Lower leg skin (tissue), 3 donors: ENCODE results near the gene SFSWAP.

Source experiments
- POLR2A ChIP-seq, 2 donors: fragments of 450-650 bp; IDR thresholded peaks; one replicate each; pipeline ENCODE4 v1.6.1; 2016 to 2017; ENCODE audit warnings: antibody characterized with exemption in 2 of 2, mild to moderate bottlenecking in 1 of 2, moderate library complexity in 1 of 2
- TF ChIP-seq, protein P1 (sequence below), 3 donors: fragments of 450-650 bp; IDR thresholded peaks; one replicate each; pipeline ENCODE4 v1.5.1; 2016; ENCODE audit warnings: antibody characterized with exemption in 3 of 3, mild to moderate bottlenecking in 3 of 3, moderate library complexity in 2 of 3

DNA sequence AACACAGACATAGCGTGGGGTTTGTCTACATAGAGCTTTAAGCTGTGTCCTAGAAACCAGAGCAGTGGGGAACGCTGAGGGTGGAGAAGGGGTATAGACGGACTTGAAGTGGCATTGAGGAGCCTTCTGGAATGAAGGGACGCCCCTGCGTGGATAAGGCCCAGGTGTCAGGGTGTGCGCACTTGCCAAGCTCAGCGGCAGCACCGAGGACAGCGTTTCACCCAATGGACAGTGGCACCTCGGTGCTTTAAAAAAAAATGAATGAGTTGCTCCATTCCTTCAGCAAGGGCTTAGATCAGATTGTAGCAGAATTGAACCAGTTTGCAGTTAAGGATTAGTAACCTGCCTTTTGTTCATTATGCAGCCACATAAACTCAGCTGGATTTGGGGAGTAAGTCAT is 83.7 kb downstream of the SFSWAP start:
- TF ChIP-seq, protein P1, sequence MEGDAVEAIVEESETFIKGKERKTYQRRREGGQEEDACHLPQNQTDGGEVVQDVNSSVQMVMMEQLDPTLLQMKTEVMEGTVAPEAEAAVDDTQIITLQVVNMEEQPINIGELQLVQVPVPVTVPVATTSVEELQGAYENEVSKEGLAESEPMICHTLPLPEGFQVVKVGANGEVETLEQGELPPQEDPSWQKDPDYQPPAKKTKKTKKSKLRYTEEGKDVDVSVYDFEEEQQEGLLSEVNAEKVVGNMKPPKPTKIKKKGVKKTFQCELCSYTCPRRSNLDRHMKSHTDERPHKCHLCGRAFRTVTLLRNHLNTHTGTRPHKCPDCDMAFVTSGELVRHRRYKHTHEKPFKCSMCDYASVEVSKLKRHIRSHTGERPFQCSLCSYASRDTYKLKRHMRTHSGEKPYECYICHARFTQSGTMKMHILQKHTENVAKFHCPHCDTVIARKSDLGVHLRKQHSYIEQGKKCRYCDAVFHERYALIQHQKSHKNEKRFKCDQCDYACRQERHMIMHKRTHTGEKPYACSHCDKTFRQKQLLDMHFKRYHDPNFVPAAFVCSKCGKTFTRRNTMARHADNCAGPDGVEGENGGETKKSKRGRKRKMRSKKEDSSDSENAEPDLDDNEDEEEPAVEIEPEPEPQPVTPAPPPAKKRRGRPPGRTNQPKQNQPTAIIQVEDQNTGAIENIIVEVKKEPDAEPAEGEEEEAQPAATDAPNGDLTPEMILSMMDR (IDR thresholded peaks at IDR 0.05), result no peak
- no peak for TF ChIP-seq POLR2A (IDR thresholded peaks at IDR 0.05)
